GM21737 (cell line): ENCODE results near the gene URGCP.

ENCODE experiments used
- ATAC-seq: cut with Tn5 transposase; IDR thresholded peaks from one replicate; pipeline ENCODE4 v1.9.1; 2021; ENCODE audit warnings: mild to moderate bottlenecking, moderate library complexity; ENCODE audit not compliant: unreplicated experiment

Gene URGCP

GRCh38 chr7:43876241-43876640, 30.2 kb downstream of the URGCP start:
- ATAC-seq: no peak

- no peak for ATAC-seq
Measured at GRCh38 chr7:43873300-43873699, 33.1 kb downstream of the URGCP start.

GRCh38 chr7:43872406-43873110, 33.8 kb downstream of the URGCP start:
- no peak for ATAC-seq

- ATAC-seq: no peak
Measured at GRCh38 chr7:43871064-43871463, 35.3 kb downstream of the URGCP start.

GRCh38 chr7:43870316-43870715, 36.1 kb downstream of the URGCP start:
- ATAC-seq: no peak

- ATAC-seq: no peak
Measured at GRCh38 chr7:43869867-43870240, 36.5 kb downstream of the URGCP start.

- ATAC-seq: peak; percentile 93
Measured at GRCh38 chr7:43869006-43869866, 37.2 kb downstream of the URGCP start, which contains the start of gene MRPS24. MRPS24 (minus strand) TSS chr7:43869517; CDS start chr7:43869495, 22 bp downstream.

- ATAC-seq: peak; percentile 3
Measured at GRCh38 chr7:43868681-43869005, 37.8 kb downstream of the URGCP start.

GRCh38 chr7:43868181-43868580, 38.2 kb downstream of the URGCP start:
- no peak for ATAC-seq

- ATAC-seq: no peak
Measured at GRCh38 chr7:43865277-43865676, 41.1 kb downstream of the URGCP start.

GRCh38 chr7:43864126-43864525, 42.3 kb downstream of the URGCP start:
- ATAC-seq: no peak

- no peak for ATAC-seq
Measured at GRCh38 chr7:43856996-43857395, 49.4 kb downstream of the URGCP start.

GRCh38 chr7:43856316-43856715, 50.1 kb downstream of the URGCP start:
- no peak for ATAC-seq

- ATAC-seq: no peak
Measured at GRCh38 chr7:43855176-43855575, 51.2 kb downstream of the URGCP start.

- ATAC-seq: no peak
Measured at GRCh38 chr7:43851805-43852204, 54.6 kb downstream of the URGCP start.

GRCh38 chr7:43850348-43851116, 55.9 kb downstream of the URGCP start:
- ATAC-seq: no peak

GRCh38 chr7:43849047-43849446, 57.3 kb downstream of the URGCP start:
- ATAC-seq: no peak

GRCh38 chr7:43847496-43847895, 58.9 kb downstream of the URGCP start:
- no peak for ATAC-seq

GRCh38 chr7:43844662-43845061, 61.7 kb downstream of the URGCP start:
- no peak for ATAC-seq

- no peak for ATAC-seq
Measured at GRCh38 chr7:43844257-43844656, 62.1 kb downstream of the URGCP start.

GRCh38 chr7:43843296-43843695, 63.1 kb downstream of the URGCP start:
- no peak for ATAC-seq
